ENCODE data around the gene APOF. TPM values are rescaled to one million over a fixed set of nuclear protein-coding genes. Genes with fewer than 3 reads are reported as not detected.

APOF gene
- total RNA-seq, 3 donors from 2014 or later (not counting 1 experiment from before 2014, with no cell fraction given): not detected

- TF ChIP-seq CTCF (IDR thresholded peaks at IDR 0.05): no peak
- Mint-ChIP-seq H3K9me3 (no peaks in the 10 kb centered on the region), H3K36me3 (no peaks in the 10 kb centered on the region), H3K4me3 (peak overlapping the region; percentile 98), H3K27me3 (ENCODE audit: low read depth in 2 of 2) (no peaks in the 10 kb centered on the region), H3K27ac (peak overlapping the region; percentile 97 to 99), H3K4me1 (peaks cover 0 to 17% of the 10 kb centered on the region in 2 donors)
- no peaks in the 10 kb centered on the region for H3K9me3 ChIP-seq (ENCODE audit: control insufficient read depth, insufficient read depth, low read length)
- peaks cover 15% of the 10 kb centered on the region for H3K4me1 ChIP-seq (ENCODE audit: control insufficient read depth, insufficient read depth, low read length)
- H3K27me3 ChIP-seq (ENCODE audit: control insufficient read depth, insufficient read depth, low read length): no peaks in the 10 kb centered on the region
- H3K27ac ChIP-seq (ENCODE audit: low read length): peak overlapping the region; percentile 98
- intact Hi-C loops (cut with micrococcal nuclease): loop anchor here (5.0 kb wide), 3 partner anchors 152 to 498 kb away; partner anchors contain the start of genes ESYT1, ORMDL2, SARNP and SPRYD4
- peak overlapping the region; percentile 96 for H3K4me3 ChIP-seq (ENCODE audit: low read length)
- H3K36me3 ChIP-seq (ENCODE audit: control insufficient read depth, insufficient read depth, low read length): peaks cover 28% of the 10 kb centered on the region
- DNase-seq (no peak), ATAC-seq (no peak)
- 4% methylated on average over 11 of the region's 11 CpGs for WGBS (ENCODE audit: insufficient coverage)
These were observed 47.4 kb downstream of the APOF start for GRCh38 chr12:56315249-56315621.

GRCh38 chr12:56311003-56311402 is 51.7 kb downstream of the APOF start:
- no peaks in the 10 kb centered on the region for H3K9me3 ChIP-seq (ENCODE audit: control insufficient read depth, insufficient read depth, low read length)
- H3K36me3 Mint-ChIP-seq: no peaks in the 10 kb centered on the region
- 98% methylated on average over 12 of the region's 12 CpGs for WGBS (ENCODE audit: insufficient coverage)
- DNase-seq (no peak), ATAC-seq (no peak)
- H3K27ac Mint-ChIP-seq: no peak overlapping the region
- H3K4me3 Mint-ChIP-seq: no peak overlapping the region
- no peaks in the 10 kb centered on the region for H3K27me3 Mint-ChIP-seq (ENCODE audit: low read depth in 2 of 2)
- H3K27ac ChIP-seq (ENCODE audit: low read length): no peak overlapping the region
- no peaks in the 10 kb centered on the region for H3K27me3 ChIP-seq (ENCODE audit: control insufficient read depth, insufficient read depth, low read length)
- TF ChIP-seq CTCF (IDR thresholded peaks at IDR 0.05): no peak
- no peaks in the 10 kb centered on the region for H3K9me3 Mint-ChIP-seq
- peaks cover 0 to 17% of the 10 kb centered on the region in 2 donors for H3K4me1 Mint-ChIP-seq
- intact Hi-C loops (cut with micrococcal nuclease): no loop called here
- peaks cover 11% of the 10 kb centered on the region for H3K4me1 ChIP-seq (ENCODE audit: control insufficient read depth, insufficient read depth, low read length)
- peaks cover 45% of the 10 kb centered on the region for H3K36me3 ChIP-seq (ENCODE audit: control insufficient read depth, insufficient read depth, low read length)
- H3K4me3 ChIP-seq (ENCODE audit: low read length): no peak overlapping the region

Other genes starting within 250 kb of the APOF start
- 1,000 to 10,000 TPM; 2,342 to 3,083 (median 3,009) TPM for gene RPL41, start 246.2 kb downstream of the APOF start, total RNA-seq
- gene ZC3H10, start 244.6 kb downstream of the APOF start, total RNA-seq: 10 to 100 TPM; 12.0 to 24.3 (median 16.2) TPM
- gene ESYT1, start 234.6 kb downstream of the APOF start, total RNA-seq: 100 to 1,000 TPM; 198 to 215 (median 199) TPM
- gene MYL6B, start 210.3 kb downstream of the APOF start, total RNA-seq: 1 to 10 TPM; 6.7 to 8.9 (median 7.4) TPM
- gene MYL6, start 204.5 kb downstream of the APOF start, total RNA-seq: 1,000 to 10,000 TPM in 2 of 3 donors, 100 to 1,000 TPM in 1; 881 to 1,204 (median 1,015) TPM
- gene SMARCC2, start 173.4 kb downstream of the APOF start, total RNA-seq: 100 to 1,000 TPM; 205 to 232 (median 210) TPM
- gene RNF41, start 140.9 kb downstream of the APOF start, total RNA-seq: 10 to 100 TPM; 32.3 to 44.5 (median 38.6) TPM
- gene NABP2, start 138.5 kb downstream of the APOF start, total RNA-seq: 10 to 100 TPM; 21.6 to 23.4 (median 22.6) TPM
- gene SLC39A5, start 132.8 kb downstream of the APOF start, total RNA-seq: 1 to 10 TPM in 1 of 3 donors, under 1 TPM in 2; 0.70 to 1.4 (median 0.71) TPM
- gene ANKRD52, start 104.5 kb downstream of the APOF start, total RNA-seq: 10 to 100 TPM; 34.1 to 52.2 (median 51.4) TPM
- gene COQ10A, start 95.9 kb downstream of the APOF start, total RNA-seq: 10 to 100 TPM; 27.2 to 37.9 (median 30.2) TPM
- gene CS, start 62.5 kb downstream of the APOF start, total RNA-seq: 100 to 1,000 TPM; 185 to 190 (median 188) TPM
- gene CNPY2, start 46.9 kb downstream of the APOF start, total RNA-seq: 10 to 100 TPM; 50.4 to 64.3 (median 60.8) TPM
- 100 to 1,000 TPM in 1 of 3 donors, 10 to 100 TPM in 2; 86.2 to 117 (median 95.7) TPM for gene PAN2, start 28.9 kb downstream of the APOF start, total RNA-seq
- 1 to 10 TPM; 1.8 to 2.7 (median 2.2) TPM for gene IL23A, start 24.0 kb downstream of the APOF start, total RNA-seq
- gene STAT2, start 2.8 kb downstream of the APOF start, total RNA-seq: 100 to 1,000 TPM; 140 to 157 (median 143) TPM
- 10 to 100 TPM; 11.1 to 12.3 (median 11.7) TPM for gene TIMELESS, start 86.6 kb upstream of the APOF start, total RNA-seq
- gene MIP, start 91.8 kb upstream of the APOF start, total RNA-seq: not detected
- gene SPRYD4, start 105.7 kb upstream of the APOF start, total RNA-seq: 1 to 10 TPM; 5.6 to 6.2 (median 5.6) TPM
- 1 to 10 TPM; 1.2 to 1.6 (median 1.6) TPM for gene GLS2, start 125.3 kb upstream of the APOF start, total RNA-seq
- gene RBMS2, start 159.0 kb upstream of the APOF start, total RNA-seq: 10 to 100 TPM; 10.8 to 16.5 (median 15.6) TPM

Measured in natural killer cell (primary cell).